OCI-M1 (cell line): ENCODE data around the gene HK3.

Source experiments
- DNase-seq: peaks from one replicate; lab custom pipeline; 2025; lab: John Stamatoyannopoulos, UW

The HK3 gene

GRCh38 chr5:176902102-176902814 is 3.1 kb upstream of the HK3 start:
- DNase-seq: no peak

GRCh38 chr5:176901260-176902101 is 2.3 kb upstream of the HK3 start:
- DNase-seq: no peak

- DNase-seq: no peak
These were observed 1.6 kb upstream of the HK3 start for GRCh38 chr5:176900780-176901204.

- DNase-seq: no peak
These were observed 1.0 kb upstream of the HK3 start for GRCh38 chr5:176899946-176900779.

- DNase-seq: no peak
These were observed 1.9 kb downstream of the HK3 start for GRCh38 chr5:176897263-176897662.

GRCh38 chr5:176895831-176896230 is 3.3 kb downstream of the HK3 start:
- no peak for DNase-seq

GRCh38 chr5:176894298-176894697 is 4.8 kb downstream of the HK3 start:
- no peak for DNase-seq

- DNase-seq: no peak
These were observed 6.5 kb downstream of the HK3 start for GRCh38 chr5:176892663-176893062.

GRCh38 chr5:176891331-176891958 is 7.7 kb downstream of the HK3 start:
- no peak for DNase-seq

- DNase-seq: no peak
These were observed 8.5 kb downstream of the HK3 start for GRCh38 chr5:176890455-176891330.

GRCh38 chr5:176889321-176890280 is 9.5 kb downstream of the HK3 start:
- DNase-seq: no peak

GRCh38 chr5:176888865-176889165 is 10.3 kb downstream of the HK3 start:
- DNase-seq: no peak

- DNase-seq: no peak
These were observed 10.9 kb downstream of the HK3 start for GRCh38 chr5:176888016-176888864.

GRCh38 chr5:176887252-176887849 is 11.8 kb downstream of the HK3 start:
- no peak for DNase-seq

GRCh38 chr5:176886336-176887251 is 12.6 kb downstream of the HK3 start:
- no peak for DNase-seq

GRCh38 chr5:176884571-176884890 is 14.6 kb downstream of the HK3 start:
- no peak for DNase-seq

GRCh38 chr5:176883700-176884570 is 15.2 kb downstream of the HK3 start:
- DNase-seq: no peak
